Measurements from ENCODE around the gene EFCAB7.

GRCh38 chr1:63563745-63564144 lies 40.4 kb downstream of the EFCAB7 start:
- no peak for TF ChIP-seq GATA3 (IDR thresholded peaks at IDR 0.05; ENCODE audit: low read depth, low read length)
- TF ChIP-seq GATA2 (IDR thresholded peaks at IDR 0.05; ENCODE audit: low read depth, low read length), result no peak

All from SH-SY5Y (cell line).